ENCODE data around the gene HDGF.

DNA sequence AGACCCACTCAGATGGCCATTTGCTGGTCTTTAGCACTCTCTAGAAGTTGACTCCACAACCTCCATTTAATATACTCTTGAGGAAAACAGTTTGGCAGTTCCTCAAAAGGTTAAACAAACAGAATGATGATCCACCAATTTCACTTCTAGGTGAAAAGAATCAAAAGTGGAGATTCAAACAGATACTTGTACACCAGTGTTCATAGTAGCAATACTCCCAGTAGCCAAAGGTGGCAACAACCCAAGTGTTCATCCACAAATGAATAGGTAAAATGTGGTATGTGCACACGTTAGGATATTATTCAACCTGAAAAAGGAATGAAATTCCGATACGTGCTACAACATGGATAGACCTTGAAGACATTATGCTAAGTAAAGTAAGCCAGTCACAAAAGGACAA lies 22.1 kb upstream of the HDGF start:
- TF ChIP-seq, protein P1, sequence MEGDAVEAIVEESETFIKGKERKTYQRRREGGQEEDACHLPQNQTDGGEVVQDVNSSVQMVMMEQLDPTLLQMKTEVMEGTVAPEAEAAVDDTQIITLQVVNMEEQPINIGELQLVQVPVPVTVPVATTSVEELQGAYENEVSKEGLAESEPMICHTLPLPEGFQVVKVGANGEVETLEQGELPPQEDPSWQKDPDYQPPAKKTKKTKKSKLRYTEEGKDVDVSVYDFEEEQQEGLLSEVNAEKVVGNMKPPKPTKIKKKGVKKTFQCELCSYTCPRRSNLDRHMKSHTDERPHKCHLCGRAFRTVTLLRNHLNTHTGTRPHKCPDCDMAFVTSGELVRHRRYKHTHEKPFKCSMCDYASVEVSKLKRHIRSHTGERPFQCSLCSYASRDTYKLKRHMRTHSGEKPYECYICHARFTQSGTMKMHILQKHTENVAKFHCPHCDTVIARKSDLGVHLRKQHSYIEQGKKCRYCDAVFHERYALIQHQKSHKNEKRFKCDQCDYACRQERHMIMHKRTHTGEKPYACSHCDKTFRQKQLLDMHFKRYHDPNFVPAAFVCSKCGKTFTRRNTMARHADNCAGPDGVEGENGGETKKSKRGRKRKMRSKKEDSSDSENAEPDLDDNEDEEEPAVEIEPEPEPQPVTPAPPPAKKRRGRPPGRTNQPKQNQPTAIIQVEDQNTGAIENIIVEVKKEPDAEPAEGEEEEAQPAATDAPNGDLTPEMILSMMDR (IDR thresholded peaks at IDR 0.05 in 8 of 11, conservative IDR thresholded peaks at IDR 0.05 in 3 of 11): no peak
- TF ChIP-seq POLR2A (IDR thresholded peaks at IDR 0.05): no peak
- no peak for TF ChIP-seq POLR2AphosphoS5 (IDR thresholded peaks at IDR 0.05)

All from spleen (tissue), 7 donors.